RWPE1 (cell line): ENCODE measurements around the gene XIAP.
"Not testable (repeated sequence)": the region's sequence is repeated elsewhere in the genome, so short reads cannot be mapped to it uniquely, and the experiment has no call there.

Experiments
- CTCF ChIA-PET: fragments of 350-600 bp; sonication (Branson Sonifier 250); formaldehyde crosslinking; extraction: SDS; loops from one replicate; lab custom pipeline; 2021; lab: Yijun Ruan, JAX
- POLR2A ChIA-PET: fragments of 400-600 bp; formaldehyde crosslinking; extraction: SDS; loops from one replicate; lab custom pipeline; 2020; ENCODE audit warnings: antibody characterized with exemption; ENCODE audit not compliant: low non-redundant PET; lab: Yijun Ruan, JAX
- DNase-seq: peaks from one replicate; pipeline ENCODE4 v3.0.0; 2012; ENCODE audit warnings: low spot score
- H3K27ac ChIP-seq: fragments of 450-650 bp; 2 replicates; pipeline ENCODE4 v1.5.1; 2017
- TF ChIP-seq, protein P1 (sequence below): fragments of 450-650 bp; conservative IDR thresholded peaks from 2 replicates; pipeline ENCODE4 v1.5.1; 2017; ENCODE audit warnings: low read depth, mild to moderate bottlenecking

Gene XIAP

DNA sequence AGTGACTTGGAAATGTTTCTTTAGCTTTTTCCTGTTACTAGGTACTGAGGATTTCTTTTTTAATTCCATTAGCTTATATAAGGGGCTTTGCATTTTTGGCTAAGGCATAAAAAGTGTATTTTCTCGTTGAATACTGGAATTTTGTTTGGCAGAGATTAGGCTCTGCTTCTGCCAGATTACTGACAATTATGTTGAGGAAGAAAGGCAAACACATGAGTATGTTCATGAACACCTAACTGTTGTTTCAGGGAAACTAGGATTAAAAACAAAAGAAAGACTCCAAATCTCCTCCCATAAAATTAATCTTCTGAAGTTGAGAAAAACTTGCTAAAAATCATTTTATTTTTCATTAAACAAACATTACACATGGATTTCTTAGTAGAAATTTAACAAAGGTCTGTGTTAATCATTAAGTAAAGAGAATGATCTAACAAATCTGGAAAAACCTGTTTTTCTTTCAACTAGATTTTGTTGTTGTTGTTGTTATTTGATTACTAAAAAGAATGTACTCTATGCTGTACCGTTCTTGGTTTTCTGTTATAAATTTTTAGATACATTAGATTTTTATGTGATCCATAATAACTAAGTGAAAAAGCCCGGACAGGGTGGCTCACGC lies 58.4 kb downstream of the XIAP start:
- CTCF ChIA-PET: no interaction called here
- DNase-seq: no peak
- H3K27ac ChIP-seq: no peak overlapping the region
- POLR2A ChIA-PET: no interaction called here
- TF ChIP-seq, protein P1, sequence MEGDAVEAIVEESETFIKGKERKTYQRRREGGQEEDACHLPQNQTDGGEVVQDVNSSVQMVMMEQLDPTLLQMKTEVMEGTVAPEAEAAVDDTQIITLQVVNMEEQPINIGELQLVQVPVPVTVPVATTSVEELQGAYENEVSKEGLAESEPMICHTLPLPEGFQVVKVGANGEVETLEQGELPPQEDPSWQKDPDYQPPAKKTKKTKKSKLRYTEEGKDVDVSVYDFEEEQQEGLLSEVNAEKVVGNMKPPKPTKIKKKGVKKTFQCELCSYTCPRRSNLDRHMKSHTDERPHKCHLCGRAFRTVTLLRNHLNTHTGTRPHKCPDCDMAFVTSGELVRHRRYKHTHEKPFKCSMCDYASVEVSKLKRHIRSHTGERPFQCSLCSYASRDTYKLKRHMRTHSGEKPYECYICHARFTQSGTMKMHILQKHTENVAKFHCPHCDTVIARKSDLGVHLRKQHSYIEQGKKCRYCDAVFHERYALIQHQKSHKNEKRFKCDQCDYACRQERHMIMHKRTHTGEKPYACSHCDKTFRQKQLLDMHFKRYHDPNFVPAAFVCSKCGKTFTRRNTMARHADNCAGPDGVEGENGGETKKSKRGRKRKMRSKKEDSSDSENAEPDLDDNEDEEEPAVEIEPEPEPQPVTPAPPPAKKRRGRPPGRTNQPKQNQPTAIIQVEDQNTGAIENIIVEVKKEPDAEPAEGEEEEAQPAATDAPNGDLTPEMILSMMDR: no peak

- peak; percentile 68 for DNase-seq
- H3K27ac ChIP-seq: peak overlapping the region; percentile 67
- CTCF ChIA-PET: no interaction called here
- TF ChIP-seq, protein P1: no peak
- POLR2A ChIA-PET: no interaction called here
Observed at GRCh38 chrX:123920105-123920785, 60.4 kb downstream of the XIAP start.

DNA sequence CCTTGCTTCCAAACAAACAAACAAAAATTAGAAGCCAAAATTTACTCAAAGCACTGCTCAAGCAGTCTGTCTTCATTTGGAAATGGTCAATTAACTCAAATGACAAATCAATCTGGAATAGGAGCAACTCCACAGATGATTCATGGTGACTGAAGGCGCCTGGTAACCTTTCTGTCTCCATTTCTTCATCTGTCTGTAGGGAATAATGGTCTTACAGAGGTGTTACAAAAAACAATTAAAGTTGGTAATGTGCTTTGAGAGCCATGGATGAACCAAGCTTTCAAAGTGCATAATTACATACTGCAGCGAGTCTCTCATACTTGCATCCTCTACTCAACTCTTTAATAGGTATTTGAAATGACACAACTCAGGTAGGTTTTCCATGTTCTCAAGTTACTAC lies 63.4 kb downstream of the XIAP start:
- no peak overlapping the region for H3K27ac ChIP-seq
- TF ChIP-seq, protein P1: no peak
- DNase-seq: no peak
- POLR2A ChIA-PET: no interaction called here
- CTCF ChIA-PET: no interaction called here

DNA sequence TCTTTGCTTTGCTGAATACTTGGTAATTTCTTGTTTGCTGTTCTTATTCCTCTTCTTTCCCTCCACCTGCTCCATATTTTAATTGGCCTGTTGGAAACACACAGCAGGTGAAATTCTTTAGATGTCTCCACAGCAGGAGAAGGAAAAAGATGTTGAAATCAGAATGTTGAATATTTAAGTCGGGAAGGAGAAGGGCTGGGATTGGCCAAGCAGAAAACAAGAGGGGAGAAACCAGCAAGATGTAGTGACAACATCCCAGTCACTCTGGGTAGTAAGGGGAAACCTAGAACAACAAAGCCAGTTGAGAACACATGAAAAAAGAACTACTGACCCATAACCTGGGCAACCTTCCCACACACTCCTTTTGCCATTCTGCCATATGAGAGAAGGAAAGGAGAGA lies 64.3 kb downstream of the XIAP start:
- TF ChIP-seq, protein P1: no peak
- ChIA-PET CTCF (no interaction called here), POLR2A (no interaction called here)
- no peak overlapping the region for H3K27ac ChIP-seq
- no peak for DNase-seq

GRCh38 chrX:123927845-123928244 lies 68.0 kb downstream of the XIAP start:
- no peak overlapping the region for H3K27ac ChIP-seq
- CTCF ChIA-PET: no interaction called here
- POLR2A ChIA-PET: no interaction called here
- TF ChIP-seq, protein P1: no peak
- no peak for DNase-seq

DNA sequence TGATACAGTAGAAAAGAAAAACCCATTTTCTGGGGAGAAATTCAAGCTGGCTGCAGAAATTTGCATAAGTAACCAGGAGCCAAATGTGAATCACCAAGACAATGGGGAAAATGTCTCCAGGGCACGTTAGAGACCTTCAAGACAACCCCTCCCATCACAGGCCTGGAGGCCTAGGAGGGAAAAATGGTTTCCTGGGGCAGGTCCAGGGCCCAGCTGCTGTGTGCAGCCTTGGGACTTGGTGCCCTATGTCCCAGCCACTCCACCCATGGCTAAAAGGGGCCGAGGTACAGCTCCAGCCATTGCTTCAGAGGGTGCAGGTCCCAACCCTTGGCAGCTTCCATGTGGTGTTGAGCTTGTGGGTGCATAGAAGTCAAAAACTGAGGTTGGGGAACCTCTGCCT lies 72.2 kb downstream of the XIAP start:
- CTCF ChIA-PET, DNase-seq, H3K27ac ChIP-seq, POLR2A ChIA-PET: not testable (repeated sequence)

GRCh38 chrX:123943074-123943473 lies 83.2 kb downstream of the XIAP start:
- TF ChIP-seq, protein P1: no peak
- H3K27ac ChIP-seq: no peak overlapping the region
- DNase-seq: no peak
- ChIA-PET POLR2A (no interaction called here), CTCF (interaction anchor here (0.5 kb wide), 1 partner anchor 241 kb away, joined by 3 read pairs; no protein-coding TSS in a partner anchor)
